Measurements from ENCODE around the gene IRAK1BP1.
"Not testable (repeated sequence)": the region's sequence is repeated elsewhere in the genome, so short reads cannot be mapped to it uniquely, and the experiment has no call there.

Gene IRAK1BP1

DNA sequence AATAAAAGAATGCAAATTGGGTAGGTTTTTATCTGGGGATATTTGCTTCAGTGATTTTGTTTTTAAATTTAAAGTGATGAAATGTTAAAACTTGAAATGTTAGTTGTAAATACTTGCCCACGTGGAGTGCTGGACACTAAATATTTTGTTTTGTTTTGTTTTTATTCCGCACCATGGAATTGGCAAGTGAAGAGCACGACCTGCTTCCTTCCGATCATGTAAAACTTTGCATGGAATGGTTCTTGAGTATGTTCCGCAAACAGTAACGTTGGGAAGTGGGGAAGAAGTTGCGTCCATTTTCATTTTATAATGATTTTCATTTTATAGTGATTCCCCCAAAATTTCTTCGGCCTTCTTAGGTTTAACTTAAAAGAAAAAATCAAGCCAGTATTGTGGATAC lies 765 bp downstream of the IRAK1BP1 start:
- H3K36me3 ChIP-seq (ENCODE audit: control insufficient read depth in 5 of 5, insufficient read depth in 5 of 5, low read length in 5 of 5): peaks cover 0 to 4% (median 0%) of the 10 kb centered on the region in 5 donors
- H3K9me3 ChIP-seq (ENCODE audit: control insufficient read depth in 5 of 5, low read length in 5 of 5): no peaks in the 10 kb centered on the region
- H3K27ac ChIP-seq (ENCODE audit: low read depth, low read length): no peak overlapping the region
- H3K4me1 ChIP-seq (ENCODE audit: control insufficient read depth in 5 of 5, insufficient read depth in 5 of 5, low read length in 5 of 5): peaks cover 0 to 10% (median 9%) of the 10 kb centered on the region in 5 donors
- no peaks in the 10 kb centered on the region for H3K27me3 ChIP-seq (ENCODE audit: control insufficient read depth in 5 of 5, insufficient read depth in 4 of 5, low read length in 5 of 5)
- peak overlapping the region in 4 of 5 donors; percentile 73 to 91 (median 81) for H3K9ac ChIP-seq (ENCODE audit: low read length in 5 of 5)
- peak overlapping the region; percentile 98 to 100 (median 99) for H3K4me3 ChIP-seq (ENCODE audit: low read depth in 1 of 5, low read length in 5 of 5)

DNA sequence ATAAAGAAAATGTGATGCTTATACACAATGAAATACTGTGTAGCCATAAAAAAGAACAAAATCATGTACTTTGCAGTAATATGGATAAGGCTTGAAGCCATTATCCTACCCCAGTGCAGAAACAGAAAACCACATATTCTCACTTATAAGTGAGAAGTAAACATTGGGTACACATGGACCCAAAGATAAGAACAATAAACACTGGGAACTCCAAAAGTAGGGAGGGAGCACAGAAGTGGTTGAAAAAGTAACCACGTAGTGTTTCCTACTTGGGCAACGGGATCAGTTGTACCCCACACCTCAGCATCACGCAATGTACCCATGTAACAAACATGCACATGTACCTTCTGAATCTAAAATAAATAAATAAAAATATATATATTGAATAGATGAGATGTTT lies 8.2 kb downstream of the IRAK1BP1 start:
- H3K27ac ChIP-seq (ENCODE audit: low read depth, low read length): no peak overlapping the region
- peaks cover 0 to 10% (median 2%) of the 10 kb centered on the region in 5 donors for H3K36me3 ChIP-seq (ENCODE audit: control insufficient read depth in 5 of 5, insufficient read depth in 5 of 5, low read length in 5 of 5)
- no peak overlapping the region for H3K9ac ChIP-seq (ENCODE audit: low read length in 5 of 5)
- no peak overlapping the region for H3K4me3 ChIP-seq (ENCODE audit: low read depth in 1 of 5, low read length in 5 of 5)
- H3K27me3 ChIP-seq (ENCODE audit: control insufficient read depth in 5 of 5, insufficient read depth in 4 of 5, low read length in 5 of 5): no peaks in the 10 kb centered on the region
- H3K4me1 ChIP-seq (ENCODE audit: control insufficient read depth in 5 of 5, insufficient read depth in 5 of 5, low read length in 5 of 5): no peaks in the 10 kb centered on the region
- H3K9me3 ChIP-seq (ENCODE audit: control insufficient read depth in 5 of 5, low read length in 5 of 5): no peaks in the 10 kb centered on the region

DNA sequence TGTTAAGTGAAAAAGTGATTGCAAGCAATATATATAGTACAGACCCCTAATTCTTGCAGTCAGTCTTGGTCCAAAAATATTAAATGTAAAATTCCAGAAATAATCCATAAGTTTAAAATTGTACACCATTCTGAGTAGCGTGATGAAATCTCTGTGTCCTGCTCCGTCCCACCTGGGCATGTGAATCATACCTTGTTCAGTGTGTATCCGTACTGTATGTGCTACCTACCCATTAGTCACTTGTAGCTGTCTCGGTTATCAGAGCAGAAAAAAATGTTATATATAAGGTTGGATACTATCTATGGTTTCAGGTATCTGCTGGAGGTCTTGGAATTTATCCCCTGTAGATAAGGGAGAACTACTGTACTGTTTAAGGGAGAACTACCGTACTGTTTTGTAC lies 16.3 kb downstream of the IRAK1BP1 start:
- no peak overlapping the region for H3K9ac ChIP-seq (ENCODE audit: low read length in 5 of 5)

DNA sequence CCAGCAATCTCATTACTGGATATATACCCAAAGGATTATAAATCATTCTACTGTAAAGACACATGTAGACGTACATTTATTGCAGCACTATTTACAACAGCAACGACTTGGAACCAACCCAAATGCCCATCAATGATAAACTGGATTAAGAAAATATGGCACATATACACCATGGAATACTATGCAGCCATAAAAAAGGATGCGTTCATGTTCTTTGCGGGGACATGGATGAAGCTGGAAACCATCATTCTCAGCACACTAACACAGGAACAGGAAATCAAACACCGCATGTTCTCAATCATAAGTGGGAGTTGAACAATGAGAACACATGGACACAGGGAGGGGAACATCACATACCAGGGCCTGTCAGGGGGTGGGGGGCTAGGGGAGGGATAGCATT lies 22.6 kb downstream of the IRAK1BP1 start:
- not testable (repeated sequence) for H3K9me3 ChIP-seq (ENCODE audit: control insufficient read depth in 5 of 5, low read length in 5 of 5); H3K9ac ChIP-seq (ENCODE audit: low read length in 5 of 5); H3K27me3 ChIP-seq (ENCODE audit: control insufficient read depth in 5 of 5, insufficient read depth in 4 of 5, low read length in 5 of 5); H3K27ac ChIP-seq (ENCODE audit: low read depth, low read length); H3K4me1 ChIP-seq (ENCODE audit: control insufficient read depth in 5 of 5, insufficient read depth in 5 of 5, low read length in 5 of 5); H3K4me3 ChIP-seq (ENCODE audit: low read depth in 1 of 5, low read length in 5 of 5)
- peaks cover 0 to 12% (median 0%) of the 10 kb centered on the region in 5 donors for H3K36me3 ChIP-seq (ENCODE audit: control insufficient read depth in 5 of 5, insufficient read depth in 5 of 5, low read length in 5 of 5)

More for the DNA sequence above, 16.3 kb downstream of the IRAK1BP1 start:
- H3K27me3 ChIP-seq (ENCODE audit: control insufficient read depth in 5 of 5, insufficient read depth in 4 of 5, low read length in 5 of 5): no peaks in the 10 kb centered on the region
- H3K27ac ChIP-seq (ENCODE audit: low read depth, low read length): no peak overlapping the region
- no peaks in the 10 kb centered on the region for H3K4me1 ChIP-seq (ENCODE audit: control insufficient read depth in 5 of 5, insufficient read depth in 5 of 5, low read length in 5 of 5)
- H3K9me3 ChIP-seq (ENCODE audit: control insufficient read depth in 5 of 5, low read length in 5 of 5): no peaks in the 10 kb centered on the region
- no peak overlapping the region for H3K4me3 ChIP-seq (ENCODE audit: low read depth in 1 of 5, low read length in 5 of 5)
- H3K36me3 ChIP-seq (ENCODE audit: control insufficient read depth in 5 of 5, insufficient read depth in 5 of 5, low read length in 5 of 5): peaks cover 0 to 12% (median 0%) of the 10 kb centered on the region in 5 donors

DNA sequence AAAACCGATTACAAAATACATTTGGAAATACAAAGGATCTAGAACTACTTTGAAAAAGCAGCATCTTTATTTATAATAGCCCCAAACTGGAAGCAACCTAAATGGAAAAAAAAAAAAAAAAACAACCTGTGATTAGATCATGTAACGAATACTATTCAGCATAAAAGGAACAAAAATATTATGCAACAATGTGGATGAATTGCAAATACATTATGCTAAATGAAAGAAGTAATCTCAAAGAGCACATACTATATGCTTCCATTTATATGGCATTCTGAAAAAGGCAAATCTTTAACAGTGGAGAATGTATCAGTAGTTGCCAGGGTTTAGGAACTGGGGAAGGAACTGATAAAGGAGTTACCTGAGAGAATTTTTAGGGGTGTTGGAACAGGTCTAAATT lies 28.9 kb downstream of the IRAK1BP1 start:
- Histone ChIP-seq H3K9me3 (ENCODE audit: control insufficient read depth in 5 of 5, low read length in 5 of 5) (no peaks in the 10 kb centered on the region), H3K27ac (ENCODE audit: low read depth, low read length) (no peak overlapping the region), H3K9ac (ENCODE audit: low read length in 5 of 5) (no peak overlapping the region)

DNA sequence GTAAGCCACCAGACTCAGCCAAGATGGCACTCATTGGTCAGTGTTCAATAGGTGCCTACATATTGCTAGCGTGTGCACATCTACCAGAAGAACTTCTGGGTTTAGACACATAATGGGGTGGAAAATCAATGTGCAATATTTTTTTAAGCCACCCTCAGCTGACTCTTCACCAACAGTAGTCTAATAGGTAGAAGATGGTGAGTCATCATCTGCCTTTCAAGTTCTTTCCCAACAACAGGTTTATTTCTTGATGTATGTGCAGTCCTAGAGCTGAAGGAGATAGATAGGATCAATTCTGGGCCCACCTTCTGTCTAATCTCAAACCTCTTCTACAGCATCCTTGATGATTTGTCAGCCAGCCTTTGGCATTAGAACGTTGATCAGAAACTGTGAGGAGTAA lies 41.3 kb downstream of the IRAK1BP1 start:
- Histone ChIP-seq H3K9ac (ENCODE audit: low read length in 5 of 5) (no peak overlapping the region), H3K4me3 (ENCODE audit: low read depth in 1 of 5, low read length in 5 of 5) (no peak overlapping the region), H3K9me3 (ENCODE audit: control insufficient read depth in 5 of 5, low read length in 5 of 5) (no peaks in the 10 kb centered on the region), H3K27me3 (ENCODE audit: control insufficient read depth in 5 of 5, insufficient read depth in 4 of 5, low read length in 5 of 5) (peaks cover 0 to 4% (median 3%) of the 10 kb centered on the region in 5 donors), H3K36me3 (ENCODE audit: control insufficient read depth in 5 of 5, insufficient read depth in 5 of 5, low read length in 5 of 5) (no peaks in the 10 kb centered on the region), H3K27ac (ENCODE audit: low read depth, low read length) (no peak overlapping the region), H3K4me1 (ENCODE audit: control insufficient read depth in 5 of 5, insufficient read depth in 5 of 5, low read length in 5 of 5) (peaks cover 2 to 19% (median 11%) of the 10 kb centered on the region in 5 donors)

More for the DNA sequence above, 28.9 kb downstream of the IRAK1BP1 start:
- H3K4me1 ChIP-seq (ENCODE audit: control insufficient read depth in 5 of 5, insufficient read depth in 5 of 5, low read length in 5 of 5): no peaks in the 10 kb centered on the region
- peaks cover 0 to 5% (median 5%) of the 10 kb centered on the region in 5 donors for H3K36me3 ChIP-seq (ENCODE audit: control insufficient read depth in 5 of 5, insufficient read depth in 5 of 5, low read length in 5 of 5)
- no peak overlapping the region for H3K4me3 ChIP-seq (ENCODE audit: low read depth in 1 of 5, low read length in 5 of 5)
- no peaks in the 10 kb centered on the region for H3K27me3 ChIP-seq (ENCODE audit: control insufficient read depth in 5 of 5, insufficient read depth in 4 of 5, low read length in 5 of 5)

DNA sequence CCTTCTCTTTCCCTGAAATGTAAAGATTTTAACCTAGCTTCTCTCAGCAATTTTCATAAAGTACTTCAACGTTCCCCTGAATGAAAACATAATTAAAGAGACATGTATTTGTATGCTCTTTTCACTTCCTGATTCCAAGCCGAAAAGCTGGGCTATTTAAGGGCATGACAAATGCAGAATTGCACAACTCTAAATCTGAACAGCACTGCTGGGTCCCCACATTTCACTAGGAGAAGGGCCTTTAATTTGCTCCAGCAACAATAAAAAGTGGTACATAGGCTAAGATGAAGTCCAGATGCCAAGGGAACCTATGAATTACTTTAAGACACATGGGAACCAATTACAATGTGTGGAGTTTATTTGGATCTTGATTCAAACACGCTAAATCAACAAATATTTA lies 42.0 kb downstream of the IRAK1BP1 start:
- H3K4me3 ChIP-seq (ENCODE audit: low read depth in 1 of 5, low read length in 5 of 5): no peak overlapping the region
- no peak overlapping the region for H3K9ac ChIP-seq (ENCODE audit: low read length in 5 of 5)
- H3K4me1 ChIP-seq (ENCODE audit: control insufficient read depth in 5 of 5, insufficient read depth in 5 of 5, low read length in 5 of 5): peaks cover 2 to 19% (median 11%) of the 10 kb centered on the region in 5 donors
- no peaks in the 10 kb centered on the region for H3K36me3 ChIP-seq (ENCODE audit: control insufficient read depth in 5 of 5, insufficient read depth in 5 of 5, low read length in 5 of 5)
- H3K27me3 ChIP-seq (ENCODE audit: control insufficient read depth in 5 of 5, insufficient read depth in 4 of 5, low read length in 5 of 5): peaks cover 0 to 4% (median 3%) of the 10 kb centered on the region in 5 donors
- no peaks in the 10 kb centered on the region for H3K9me3 ChIP-seq (ENCODE audit: control insufficient read depth in 5 of 5, low read length in 5 of 5)
- no peak overlapping the region for H3K27ac ChIP-seq (ENCODE audit: low read depth, low read length)

DNA sequence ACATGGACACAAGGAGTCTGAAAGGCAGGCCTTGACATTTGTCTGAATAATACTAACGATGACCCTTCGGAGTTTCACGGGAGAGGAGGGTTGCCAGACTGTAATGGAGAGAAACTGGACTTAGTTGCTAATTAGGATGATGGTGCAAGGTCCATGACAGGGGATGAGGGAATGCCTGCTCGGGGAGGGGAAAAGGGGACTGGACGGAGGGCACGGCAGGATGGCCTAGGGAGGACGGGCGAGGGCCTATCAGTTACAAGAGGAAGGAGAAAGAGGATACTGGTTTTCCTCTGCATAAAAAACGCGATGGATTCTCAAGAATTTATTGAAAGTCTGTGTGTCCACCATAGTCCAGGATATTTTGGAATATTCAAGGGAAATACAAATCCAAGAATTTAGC lies 42.7 kb downstream of the IRAK1BP1 start:
- Histone ChIP-seq H3K9me3 (ENCODE audit: control insufficient read depth in 5 of 5, low read length in 5 of 5) (no peaks in the 10 kb centered on the region), H3K27me3 (ENCODE audit: control insufficient read depth in 5 of 5, insufficient read depth in 4 of 5, low read length in 5 of 5) (peaks cover 0 to 4% (median 3%) of the 10 kb centered on the region in 5 donors), H3K4me1 (ENCODE audit: control insufficient read depth in 5 of 5, insufficient read depth in 5 of 5, low read length in 5 of 5) (peaks cover 2 to 19% (median 11%) of the 10 kb centered on the region in 5 donors), H3K36me3 (ENCODE audit: control insufficient read depth in 5 of 5, insufficient read depth in 5 of 5, low read length in 5 of 5) (no peaks in the 10 kb centered on the region), H3K4me3 (ENCODE audit: low read depth in 1 of 5, low read length in 5 of 5) (peak overlapping the region; percentile 36 to 76 (median 68)), H3K27ac (ENCODE audit: low read depth, low read length) (no peak overlapping the region), H3K9ac (ENCODE audit: low read length in 5 of 5) (no peak overlapping the region)

DNA sequence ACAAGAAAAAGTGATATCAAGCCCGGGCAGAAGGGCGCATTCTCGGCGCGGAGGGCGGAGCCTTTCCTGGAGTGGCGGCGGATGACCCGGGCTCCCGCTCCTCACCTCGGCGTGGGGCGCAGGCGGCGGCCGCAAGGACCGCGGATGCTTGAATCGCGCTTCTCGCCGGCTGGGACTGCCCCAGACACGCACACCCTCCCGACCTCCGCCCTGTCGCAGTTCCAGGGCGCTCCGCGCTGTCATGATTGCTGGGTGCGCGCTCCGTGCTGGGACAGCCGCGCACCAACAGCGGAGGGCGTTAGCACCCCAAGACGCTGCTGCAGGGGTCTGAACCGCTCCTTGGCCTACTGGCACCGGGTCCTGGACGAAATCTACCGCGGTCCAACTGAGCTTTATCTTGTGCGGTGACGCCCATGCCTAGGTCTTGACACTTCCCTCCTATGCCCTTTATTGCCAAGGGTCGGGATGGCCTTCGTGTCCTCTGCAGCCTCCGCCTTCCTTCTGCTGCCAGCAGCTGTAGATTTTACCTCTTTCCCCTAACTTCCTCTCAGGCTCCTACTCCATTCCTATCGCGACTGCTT lies 43.3 kb downstream of the IRAK1BP1 start:
- Histone ChIP-seq H3K27ac (ENCODE audit: low read depth, low read length) (no peak overlapping the region), H3K4me1 (ENCODE audit: control insufficient read depth in 5 of 5, insufficient read depth in 5 of 5, low read length in 5 of 5) (peaks cover 2 to 19% (median 11%) of the 10 kb centered on the region in 5 donors), H3K9ac (ENCODE audit: low read length in 5 of 5) (peak overlapping the region in 3 of 5 donors; percentile 39 to 70 (median 64)), H3K4me3 (ENCODE audit: low read depth in 1 of 5, low read length in 5 of 5) (peak overlapping the region; percentile 67 to 76 (median 71)), H3K27me3 (ENCODE audit: control insufficient read depth in 5 of 5, insufficient read depth in 4 of 5, low read length in 5 of 5) (peaks cover 0 to 4% (median 3%) of the 10 kb centered on the region in 5 donors), H3K9me3 (ENCODE audit: control insufficient read depth in 5 of 5, low read length in 5 of 5) (no peaks in the 10 kb centered on the region), H3K36me3 (ENCODE audit: control insufficient read depth in 5 of 5, insufficient read depth in 5 of 5, low read length in 5 of 5) (no peaks in the 10 kb centered on the region)

DNA sequence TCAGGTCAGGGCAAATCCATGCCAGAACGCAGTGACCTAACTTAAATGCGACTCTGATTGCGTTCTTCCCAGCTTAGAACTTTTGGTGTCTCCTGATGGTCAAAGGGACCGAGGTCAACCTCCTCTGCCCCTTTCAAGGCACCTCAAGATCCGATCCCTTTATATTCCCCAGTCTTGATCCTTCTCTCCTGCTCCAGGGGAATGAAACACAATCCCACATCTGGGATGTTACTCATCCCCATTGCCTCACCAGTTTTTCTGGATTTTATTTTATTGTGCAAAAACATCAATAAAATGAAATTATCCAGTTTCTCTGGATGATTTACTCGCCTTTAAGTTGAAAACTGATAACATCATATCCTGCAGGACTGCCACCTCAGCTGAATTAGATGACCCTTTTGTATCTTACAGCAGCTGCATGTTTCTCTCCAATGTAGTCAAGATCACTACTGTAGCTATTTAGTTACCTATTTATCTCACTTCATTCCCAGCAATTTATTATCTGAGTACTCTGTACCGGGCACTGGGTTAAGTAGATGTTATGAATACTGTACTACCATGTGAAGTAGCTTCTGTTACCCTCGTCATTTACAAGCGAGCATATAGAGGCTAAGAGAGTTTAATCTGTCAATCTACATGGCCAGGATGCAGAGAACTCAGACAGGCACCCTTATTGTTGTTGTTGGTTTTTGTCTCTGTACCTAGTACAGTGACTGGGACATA lies 44.0 kb downstream of the IRAK1BP1 start:
- Histone ChIP-seq H3K27ac (ENCODE audit: low read depth, low read length) (no peak overlapping the region), H3K27me3 (ENCODE audit: control insufficient read depth in 5 of 5, insufficient read depth in 4 of 5, low read length in 5 of 5) (peaks cover 0 to 4% (median 3%) of the 10 kb centered on the region in 5 donors), H3K9ac (ENCODE audit: low read length in 5 of 5) (peak overlapping the region in 1 of 5 donors; percentile 64), H3K9me3 (ENCODE audit: control insufficient read depth in 5 of 5, low read length in 5 of 5) (no peaks in the 10 kb centered on the region), H3K36me3 (ENCODE audit: control insufficient read depth in 5 of 5, insufficient read depth in 5 of 5, low read length in 5 of 5) (no peaks in the 10 kb centered on the region), H3K4me3 (ENCODE audit: low read depth in 1 of 5, low read length in 5 of 5) (peak overlapping the region; percentile 67 to 76 (median 71)), H3K4me1 (ENCODE audit: control insufficient read depth in 5 of 5, insufficient read depth in 5 of 5, low read length in 5 of 5) (peaks cover 2 to 19% (median 11%) of the 10 kb centered on the region in 5 donors)

All from subcutaneous abdominal adipose tissue (tissue), 5 donors.